Uterus (tissue), 2 donors: ENCODE data around the gene AP1M2.

Experiments used
- POLR2A ChIP-seq, 2 donors: fragments of 450-650 bp; IDR thresholded peaks; one replicate each; pipeline ENCODE4 v1.6.1; 2016; ENCODE audit warnings: antibody characterized with exemption in 2 of 2, mild to moderate bottlenecking in 1 of 2, moderate library complexity in 1 of 2
- TF ChIP-seq, protein P1 (sequence below), 4 experiments: fragments of 200-600 bp in 2 of 4; fragments of 450-650 bp in 2 of 4; sonication (generic) in 2 of 4; IDR thresholded peaks; one replicate each; pipeline ENCODE4 v1.5.1; 2016 to 2019; ENCODE audit warnings: antibody characterized with exemption in 4 of 4, mild to moderate bottlenecking in 2 of 4, moderate library complexity in 1 of 4

DNA sequence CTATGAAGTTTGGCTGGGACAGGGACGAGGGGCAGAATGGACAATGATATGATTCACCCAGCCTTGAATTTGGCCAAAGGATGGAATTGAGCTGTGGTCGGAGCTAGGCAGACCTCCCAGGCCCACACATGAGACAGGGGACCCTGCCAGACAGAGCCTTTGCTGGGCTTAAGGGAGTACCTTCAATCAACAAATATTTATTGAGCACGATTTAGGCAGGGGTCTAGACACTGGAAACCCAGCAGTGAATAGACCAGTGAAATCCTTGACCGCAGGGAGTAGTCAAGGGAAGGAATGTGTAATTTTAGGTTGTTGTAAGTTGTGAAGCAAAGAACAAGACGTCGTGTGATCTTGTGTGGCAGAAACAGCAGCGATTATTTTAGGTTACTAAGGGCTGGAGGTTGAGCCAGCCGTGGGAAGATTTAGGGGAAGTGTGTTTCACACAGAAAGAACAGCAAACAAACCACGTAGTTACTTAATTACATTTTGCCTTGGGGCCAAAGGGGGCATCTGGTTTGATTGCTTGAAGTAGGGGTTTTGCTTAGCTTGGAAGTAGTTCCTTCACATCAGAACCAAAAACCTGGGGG is 16.9 kb upstream of the AP1M2 start:
- TF ChIP-seq, protein P1, sequence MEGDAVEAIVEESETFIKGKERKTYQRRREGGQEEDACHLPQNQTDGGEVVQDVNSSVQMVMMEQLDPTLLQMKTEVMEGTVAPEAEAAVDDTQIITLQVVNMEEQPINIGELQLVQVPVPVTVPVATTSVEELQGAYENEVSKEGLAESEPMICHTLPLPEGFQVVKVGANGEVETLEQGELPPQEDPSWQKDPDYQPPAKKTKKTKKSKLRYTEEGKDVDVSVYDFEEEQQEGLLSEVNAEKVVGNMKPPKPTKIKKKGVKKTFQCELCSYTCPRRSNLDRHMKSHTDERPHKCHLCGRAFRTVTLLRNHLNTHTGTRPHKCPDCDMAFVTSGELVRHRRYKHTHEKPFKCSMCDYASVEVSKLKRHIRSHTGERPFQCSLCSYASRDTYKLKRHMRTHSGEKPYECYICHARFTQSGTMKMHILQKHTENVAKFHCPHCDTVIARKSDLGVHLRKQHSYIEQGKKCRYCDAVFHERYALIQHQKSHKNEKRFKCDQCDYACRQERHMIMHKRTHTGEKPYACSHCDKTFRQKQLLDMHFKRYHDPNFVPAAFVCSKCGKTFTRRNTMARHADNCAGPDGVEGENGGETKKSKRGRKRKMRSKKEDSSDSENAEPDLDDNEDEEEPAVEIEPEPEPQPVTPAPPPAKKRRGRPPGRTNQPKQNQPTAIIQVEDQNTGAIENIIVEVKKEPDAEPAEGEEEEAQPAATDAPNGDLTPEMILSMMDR (IDR thresholded peaks at IDR 0.05) = no peak
- TF ChIP-seq POLR2A (IDR thresholded peaks at IDR 0.05) = no peak
